Testis (tissue), 3 donors: ENCODE results near the gene ZFYVE21. TPM values are rescaled to one million over a fixed set of nuclear protein-coding genes. Genes with fewer than 3 reads are reported as not detected.
A peak's percentile ranks its signal among the peaks of the same experiment; 100 is the strongest.

Experiments used
- DNase-seq: peaks from one replicate; pipeline ENCODE4 v3.0.0-alpha.2; 2019
- H3K27ac ChIP-seq, 2 donors: fragments of 200-600 bp; sonication (generic); one replicate each; pipeline ENCODE4 v1.5.1; 2019
- H3K27me3 ChIP-seq: fragments of 200-600 bp; sonication (generic); one replicate; pipeline ENCODE4 v1.5.1; 2019
- H3K36me3 ChIP-seq: fragments of 200-600 bp; sonication (generic); one replicate; pipeline ENCODE4 v1.5.1; 2017; ENCODE audit warnings: low read depth; ENCODE audit errors: missing control alignments
- H3K4me1 ChIP-seq: fragments of 200-600 bp; sonication (generic); one replicate; pipeline ENCODE4 v1.5.1; 2019
- H3K4me3 ChIP-seq, 2 donors: fragments of 200-600 bp; sonication (generic); one replicate each; pipeline ENCODE4 v1.5.1; 2017 to 2019
- H3K9me3 ChIP-seq: fragments of 200-600 bp; sonication (generic); one replicate; pipeline ENCODE4 v1.5.1; 2017
- POLR2A ChIP-seq: fragments of 450-650 bp; IDR thresholded peaks from one replicate; pipeline ENCODE4 v1.6.1; 2017; ENCODE audit warnings: antibody characterized with exemption, mild to moderate bottlenecking, moderate library complexity
- WGBS, 2 donors: methylation state at CpG; one replicate each; pipeline ENCODE4 v1.1.5; 2018; 5-methylcytosine and 5-hydroxymethylcytosine counted together
- intact Hi-C: fragments of 100-400 bp; cut with DNase I; formaldehyde crosslinking; loops from one replicate; pipeline ENCODE4 v1.15.1; 2023; ENCODE audit warnings: low total_unique reads
- polyA plus RNA-seq: library from polyadenylated mRNA; stranded (reverse); fragments of 350-450 nt; fragmentation: Illumina TruSeq; extraction: RNeasy Lipid Tissue Mini Kit (QIAGEN cat#74804); gene quantifications from one replicate; pipeline ENCODE4 v1.2.3, GENCODE V29; 2014; ENCODE audit warnings: low read depth, low replicate concordance; ENCODE audit not compliant: insufficient read depth
- total RNA-seq, 2 donors: library from RNA; depleted of rRNA; stranded (reverse); fragments of >200 nt; gene quantifications; one replicate each; pipeline ENCODE4 v1.2.3, GENCODE V29; 2016
- TF ChIP-seq, protein P1 (sequence below), 3 experiments: fragments of 450-650 bp in 2 of 3; fragments of 200-600 bp in 1 of 3; sonication (generic) in 1 of 3; IDR thresholded peaks; one replicate each; pipeline ENCODE4 v1.5.1; 2016 to 2019; ENCODE audit warnings: antibody characterized with exemption in 3 of 3, mild to moderate bottlenecking in 2 of 3, moderate library complexity in 1 of 3

Gene ZFYVE21
- total and polyA plus RNA-seq, 3 donors from 2014 or later: 86.4 to 251 (median 194) TPM

DNA sequence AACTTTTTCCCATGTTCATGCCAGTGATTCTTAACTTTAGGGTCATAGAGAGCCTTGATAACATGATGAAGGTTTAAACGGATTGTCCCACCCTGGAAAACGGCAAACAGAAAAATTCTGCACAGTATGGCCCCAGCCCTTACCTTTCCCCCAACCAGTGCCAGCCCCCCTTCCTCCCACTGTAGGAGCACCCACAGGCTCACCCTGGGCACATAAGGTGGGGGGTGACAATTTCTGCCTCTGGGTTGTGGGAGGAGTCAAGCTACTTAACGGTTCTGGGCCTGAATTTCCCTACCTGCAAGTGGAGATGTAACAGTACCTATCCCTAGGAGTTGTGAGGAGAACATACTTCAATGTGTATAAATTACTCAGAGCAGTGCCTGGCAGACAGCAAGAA lies 18.4 kb upstream of the ZFYVE21 start:
- H3K27ac ChIP-seq: peak overlapping the region in 1 of 2 donors; percentile 3
- H3K27me3 ChIP-seq: no peaks in the 10 kb centered on the region
- 24 to 46% methylated on average over 3 of the region's 3 CpGs for WGBS, 2 donors
- DNase-seq: no peak
- TF ChIP-seq POLR2A: no peak
- TF ChIP-seq, protein P1, sequence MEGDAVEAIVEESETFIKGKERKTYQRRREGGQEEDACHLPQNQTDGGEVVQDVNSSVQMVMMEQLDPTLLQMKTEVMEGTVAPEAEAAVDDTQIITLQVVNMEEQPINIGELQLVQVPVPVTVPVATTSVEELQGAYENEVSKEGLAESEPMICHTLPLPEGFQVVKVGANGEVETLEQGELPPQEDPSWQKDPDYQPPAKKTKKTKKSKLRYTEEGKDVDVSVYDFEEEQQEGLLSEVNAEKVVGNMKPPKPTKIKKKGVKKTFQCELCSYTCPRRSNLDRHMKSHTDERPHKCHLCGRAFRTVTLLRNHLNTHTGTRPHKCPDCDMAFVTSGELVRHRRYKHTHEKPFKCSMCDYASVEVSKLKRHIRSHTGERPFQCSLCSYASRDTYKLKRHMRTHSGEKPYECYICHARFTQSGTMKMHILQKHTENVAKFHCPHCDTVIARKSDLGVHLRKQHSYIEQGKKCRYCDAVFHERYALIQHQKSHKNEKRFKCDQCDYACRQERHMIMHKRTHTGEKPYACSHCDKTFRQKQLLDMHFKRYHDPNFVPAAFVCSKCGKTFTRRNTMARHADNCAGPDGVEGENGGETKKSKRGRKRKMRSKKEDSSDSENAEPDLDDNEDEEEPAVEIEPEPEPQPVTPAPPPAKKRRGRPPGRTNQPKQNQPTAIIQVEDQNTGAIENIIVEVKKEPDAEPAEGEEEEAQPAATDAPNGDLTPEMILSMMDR (IDR thresholded peaks at IDR 0.05): no peak
- H3K4me3 ChIP-seq: no peak overlapping the region
- peaks cover 30% of the 10 kb centered on the region for H3K4me1 ChIP-seq
- no peaks in the 10 kb centered on the region for H3K36me3 ChIP-seq
- H3K9me3 ChIP-seq: no peaks in the 10 kb centered on the region
- intact Hi-C loops: no loop called here

DNA sequence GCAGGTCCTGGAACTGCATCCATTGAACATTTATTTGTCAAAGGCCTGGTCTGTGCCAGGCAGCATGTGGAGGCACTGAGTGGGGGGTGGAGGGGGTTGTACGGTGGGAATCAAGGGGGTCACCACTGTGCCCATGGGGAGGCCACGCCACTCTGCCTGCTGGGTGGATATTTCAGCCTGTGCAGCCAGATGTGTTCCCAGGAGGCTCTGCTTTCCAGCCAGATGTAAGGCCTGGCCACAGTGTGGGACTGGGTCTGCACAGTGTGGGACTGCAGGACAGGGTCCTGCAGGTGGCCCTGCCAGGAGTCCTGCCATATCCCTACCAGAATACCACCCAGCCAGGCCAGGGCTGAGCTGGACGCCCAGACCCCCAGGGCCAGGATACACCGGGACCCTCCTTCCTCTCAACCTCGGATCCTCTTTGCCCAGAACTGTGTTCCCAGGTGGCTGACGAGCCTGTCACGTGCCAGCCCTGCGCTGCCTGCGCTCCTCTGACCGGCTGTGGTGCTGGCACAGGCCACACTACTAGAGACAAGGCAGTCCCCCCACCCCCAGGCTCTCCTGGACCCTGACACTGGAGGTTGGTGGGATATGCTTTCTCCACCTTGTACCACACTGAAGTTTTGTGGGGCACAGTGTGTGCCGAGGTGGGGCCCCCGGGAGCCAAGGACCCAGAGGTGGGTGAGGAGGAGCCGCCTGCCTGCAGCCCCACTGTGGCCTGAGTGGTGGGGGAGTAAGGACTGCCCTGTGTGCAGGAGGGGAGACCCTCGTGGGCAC lies 17.8 kb upstream of the ZFYVE21 start:
- H3K27ac ChIP-seq: no peak overlapping the region
- no peak for DNase-seq
- H3K4me3 ChIP-seq: no peak overlapping the region
- H3K4me1 ChIP-seq: peaks cover 30% of the 10 kb centered on the region
- intact Hi-C loops: no loop called here
- H3K9me3 ChIP-seq: no peaks in the 10 kb centered on the region
- H3K27me3 ChIP-seq: no peaks in the 10 kb centered on the region
- 80 to 86% methylated on average over 4 to 14 of the region's 14 CpGs for WGBS, 2 donors
- TF ChIP-seq, protein P1 (IDR thresholded peaks at IDR 0.05): no peak
- no peak for TF ChIP-seq POLR2A
- H3K36me3 ChIP-seq: no peaks in the 10 kb centered on the region

DNA sequence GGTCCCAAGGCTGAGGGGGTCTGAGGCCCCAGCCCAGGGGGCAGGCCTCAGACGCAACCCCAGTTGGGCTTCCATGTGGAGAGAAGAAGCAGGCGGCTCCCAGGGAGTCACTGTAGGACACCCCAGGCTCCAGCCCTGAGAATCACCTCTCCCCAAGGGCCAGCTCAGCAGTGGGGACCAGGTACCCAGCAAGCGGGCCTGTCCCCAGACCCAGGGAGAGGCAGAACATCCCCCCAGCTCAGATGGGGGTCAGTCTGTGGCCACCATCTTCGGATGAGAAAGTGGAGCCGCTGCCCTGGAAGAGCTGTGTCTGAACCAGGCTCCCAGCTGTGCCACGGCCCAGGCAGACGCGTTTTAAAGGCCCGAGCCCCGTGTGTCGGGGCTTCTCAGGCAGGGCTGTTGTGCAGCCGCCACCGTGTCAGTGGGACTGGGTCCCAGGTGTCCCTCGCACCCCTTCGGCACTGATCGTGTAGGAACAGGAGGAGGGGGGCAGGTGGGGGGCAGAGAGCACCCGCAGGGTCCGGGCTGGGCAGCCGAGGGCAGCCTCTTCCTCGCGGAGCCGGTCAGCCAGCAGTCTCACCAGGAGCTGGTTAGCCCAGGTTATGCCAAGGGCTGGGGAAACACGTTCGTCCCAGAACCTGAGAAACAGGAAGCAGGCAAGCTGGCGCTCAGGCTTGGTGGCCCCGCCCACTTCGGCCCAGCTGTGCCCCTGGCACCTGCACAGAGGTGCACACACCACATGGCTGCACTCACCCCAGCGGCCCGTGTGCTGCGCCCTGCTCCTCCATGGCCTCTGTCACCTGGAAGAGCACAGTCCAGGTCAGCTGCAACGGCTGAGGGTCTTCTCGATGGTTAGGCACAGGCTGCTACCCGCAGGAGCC lies 17.0 kb upstream of the ZFYVE21 start:
- no peak overlapping the region for H3K27ac ChIP-seq
- no peak for TF ChIP-seq POLR2A
- intact Hi-C loops: no loop called here
- no peaks in the 10 kb centered on the region for H3K9me3 ChIP-seq
- H3K4me3 ChIP-seq: no peak overlapping the region
- H3K27me3 ChIP-seq: no peaks in the 10 kb centered on the region
- DNase-seq: no peak
- H3K36me3 ChIP-seq: no peaks in the 10 kb centered on the region
- 87 to 91% methylated on average over 14 to 28 of the region's 33 CpGs for WGBS, 2 donors
- peaks cover 30% of the 10 kb centered on the region for H3K4me1 ChIP-seq

DNA sequence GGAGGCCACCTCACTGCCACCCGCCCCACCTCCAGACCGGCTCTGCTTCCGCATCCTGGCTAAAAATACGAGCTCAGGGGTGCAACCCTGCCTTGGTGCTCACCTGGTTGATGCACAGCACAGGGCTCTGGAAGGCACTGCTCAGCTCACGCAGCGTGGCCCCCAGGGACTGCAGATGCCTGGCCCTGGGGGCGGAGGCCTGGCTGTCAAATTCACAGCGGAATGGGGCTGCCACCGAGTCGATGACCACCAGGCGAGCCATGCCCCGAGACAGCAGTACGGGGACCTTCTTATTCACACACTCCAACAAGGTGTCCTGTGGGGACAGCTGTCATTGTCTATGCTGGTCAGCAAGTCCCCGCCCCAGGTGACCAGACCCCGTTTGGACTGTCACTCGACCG lies 16.3 kb upstream of the ZFYVE21 start:
- Histone ChIP-seq H3K27me3 (no peaks in the 10 kb centered on the region), H3K4me3 (no peak overlapping the region), H3K27ac (no peak overlapping the region), H3K4me1 (peaks cover 30% of the 10 kb centered on the region), H3K36me3 (no peaks in the 10 kb centered on the region), H3K9me3 (no peaks in the 10 kb centered on the region)
- no peak for DNase-seq
- intact Hi-C loops: no loop called here
- TF ChIP-seq, protein P1 (IDR thresholded peaks at IDR 0.05): no peak
- no peak for TF ChIP-seq POLR2A
- 94 to 98% methylated on average over 10 to 17 of the region's 17 CpGs for WGBS, 2 donors
